Measurements from ENCODE around the gene SPINT4.

GRCh38 chr20:45685896-45686295, 36.3 kb upstream of the SPINT4 start:
- TF ChIP-seq CTCF (IDR thresholded peaks at IDR 0.05; ENCODE audit: poor library complexity, severe bottlenecking) (no peak), POLR2AphosphoS5 (IDR thresholded peaks at IDR 0.05) (no peak), REST (IDR thresholded peaks at IDR 0.05; ENCODE audit: borderline replicate concordance) (no peak), EP300 (conservative IDR thresholded peaks at IDR 0.05; ENCODE audit: poor library complexity, severe bottlenecking) (no peak), SMC3 (conservative IDR thresholded peaks at IDR 0.05; ENCODE audit: poor library complexity) (no peak), MXI1 (conservative IDR thresholded peaks at IDR 0.05; ENCODE audit: poor library complexity, severe bottlenecking) (no peak), TAF1 (IDR thresholded peaks at IDR 0.05; ENCODE audit: low read depth) (no peak), EZH2 (IDR thresholded peaks at IDR 0.05; ENCODE audit: borderline replicate concordance, insufficient read depth, low read length, poor library complexity, severe bottlenecking) (no peak)

Data from neural cell (in vitro differentiated cells).